NOMO-1 (cell line): ENCODE data around the gene TADA2B.
"Not testable (repeated sequence)": the region's sequence is repeated elsewhere in the genome, so short reads cannot be mapped to it uniquely, and the experiment has no call there.

ENCODE experiments used
- DNase-seq, 2 experiments: peaks; one replicate each; lab custom pipeline; 2025; ENCODE audit not compliant: unreplicated experiment in 2 of 2; lab: John Stamatoyannopoulos, UW

TADA2B gene

DNA sequence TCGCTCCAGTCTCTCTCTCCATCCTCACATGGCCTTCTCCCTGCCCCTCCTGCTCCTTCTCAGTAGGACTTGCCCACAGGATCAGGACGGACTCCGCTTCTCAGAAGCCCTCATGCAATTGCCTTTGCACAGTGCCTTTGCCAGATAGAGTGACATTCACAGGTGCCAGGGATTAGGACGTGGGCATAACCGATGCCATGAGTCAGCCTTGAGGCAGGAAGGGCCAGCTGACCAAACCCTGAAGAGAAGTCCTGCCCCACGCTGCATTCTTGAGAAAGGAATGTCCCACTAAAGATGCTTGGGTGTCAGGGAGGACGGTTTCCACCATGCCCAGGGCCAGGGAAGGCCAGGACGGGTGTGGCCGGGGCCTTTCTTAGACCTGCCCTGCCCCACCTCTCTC lies 31.3 kb downstream of the TADA2B start:
- DNase-seq = no peak

- no peak for DNase-seq
Observed at GRCh38 chr4:7075962-7076695, 33.0 kb downstream of the TADA2B start.

DNA sequence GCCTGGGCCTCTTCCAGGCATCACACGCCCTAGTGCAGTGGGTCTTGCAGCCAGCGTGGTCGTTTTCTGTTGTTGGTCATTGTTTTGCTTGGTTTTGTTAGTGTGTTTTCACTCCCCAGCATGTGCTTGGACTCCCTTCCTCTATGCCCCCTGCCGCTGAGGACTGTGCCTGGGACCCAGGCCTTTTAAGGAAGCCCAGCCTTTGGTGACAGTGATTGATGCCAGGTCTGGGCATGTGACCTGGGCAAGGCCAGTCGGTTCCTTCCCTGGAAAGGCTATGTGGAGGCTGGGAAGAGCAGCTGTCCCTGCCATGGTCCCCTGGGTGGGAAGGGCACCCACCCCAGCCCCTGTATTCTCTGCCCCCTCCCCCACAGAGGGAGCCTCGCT lies 33.5 kb downstream of the TADA2B start:
- no peak for DNase-seq

- DNase-seq = no peak
Observed at GRCh38 chr4:7077371-7077770, 34.2 kb downstream of the TADA2B start.

GRCh38 chr4:7078025-7078424 lies 34.9 kb downstream of the TADA2B start:
- no peak for DNase-seq

GRCh38 chr4:7079483-7079882 lies 36.3 kb downstream of the TADA2B start:
- not testable (repeated sequence) for DNase-seq

DNA sequence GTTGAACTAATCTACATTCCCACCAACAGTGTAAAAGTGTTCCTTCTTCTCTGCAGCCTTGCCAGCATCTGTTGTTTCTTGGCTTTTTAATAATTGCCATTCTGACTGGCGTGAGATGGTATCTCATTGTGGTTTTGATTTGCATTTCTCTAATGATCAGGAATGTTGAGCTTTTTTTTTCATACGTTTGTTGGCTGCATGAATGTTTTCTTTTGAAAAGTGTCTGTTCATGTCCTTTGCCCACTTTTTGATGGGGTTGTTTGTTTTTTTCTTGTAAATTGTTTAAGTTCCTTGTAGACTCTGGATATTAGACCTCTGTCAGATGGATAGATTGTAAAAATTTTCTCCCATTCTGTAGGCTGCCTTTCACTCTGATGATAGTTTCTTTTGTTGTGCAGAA lies 36.7 kb downstream of the TADA2B start:
- DNase-seq = not testable (repeated sequence)

- no peak for DNase-seq
Observed at GRCh38 chr4:7083597-7084563, 40.7 kb downstream of the TADA2B start.

- not testable (repeated sequence) for DNase-seq
Observed at GRCh38 chr4:7084564-7084961, 41.4 kb downstream of the TADA2B start.

- no peak for DNase-seq
Observed at GRCh38 chr4:7086384-7086783, 43.2 kb downstream of the TADA2B start.

GRCh38 chr4:7087036-7087435 lies 43.9 kb downstream of the TADA2B start:
- DNase-seq = no peak

GRCh38 chr4:7089213-7089986 lies 46.2 kb downstream of the TADA2B start:
- DNase-seq = no peak

- no peak for DNase-seq
Observed at GRCh38 chr4:7092026-7092425, 48.9 kb downstream of the TADA2B start.

DNA sequence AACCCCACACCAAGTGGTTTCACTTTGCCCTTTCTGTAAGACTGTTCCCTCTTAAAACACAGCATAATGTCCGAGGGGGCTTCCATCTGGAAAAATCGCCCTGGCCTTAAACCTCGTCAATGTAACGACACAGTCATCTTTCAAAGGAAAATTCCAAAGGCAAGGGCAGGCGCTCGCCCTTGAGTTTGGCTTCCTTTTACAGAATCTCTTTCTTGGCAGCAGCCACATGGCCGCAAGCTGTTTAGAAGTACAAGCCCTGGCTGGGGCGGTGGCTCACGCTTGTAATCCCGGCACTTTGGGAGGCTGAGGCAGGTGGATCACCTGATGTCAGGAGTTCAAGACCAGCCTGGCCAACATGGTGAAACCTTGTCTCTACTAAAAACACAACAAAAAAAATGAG lies 51.7 kb downstream of the TADA2B start:
- DNase-seq = no peak

DNA sequence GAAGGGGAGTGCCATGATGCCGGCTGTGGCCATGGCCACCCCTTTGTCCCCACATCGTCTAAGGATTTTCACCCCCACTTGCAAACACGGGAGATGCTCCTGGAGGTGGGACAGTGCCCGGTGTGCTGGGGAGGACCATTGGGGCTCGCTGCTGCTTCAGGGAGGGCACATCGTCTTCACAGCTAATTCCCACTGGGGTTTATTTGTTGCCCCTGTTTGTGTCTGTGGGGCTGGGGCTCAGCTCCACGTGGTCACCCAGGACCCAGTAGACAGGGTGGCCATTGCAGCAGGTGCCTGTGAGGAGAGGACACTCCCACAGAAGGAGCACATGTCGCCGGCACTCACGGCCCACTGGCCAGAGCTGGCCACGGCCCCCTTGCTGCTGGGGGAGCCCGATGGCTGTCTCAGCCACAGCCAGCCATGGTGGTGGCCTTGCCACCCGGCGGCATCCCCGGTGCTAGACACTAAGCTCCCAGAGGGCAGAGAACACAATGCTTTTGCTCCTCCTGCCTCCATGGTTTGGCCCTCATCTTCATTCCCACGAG lies 52.5 kb downstream of the TADA2B start:
- no peak for DNase-seq

DNA sequence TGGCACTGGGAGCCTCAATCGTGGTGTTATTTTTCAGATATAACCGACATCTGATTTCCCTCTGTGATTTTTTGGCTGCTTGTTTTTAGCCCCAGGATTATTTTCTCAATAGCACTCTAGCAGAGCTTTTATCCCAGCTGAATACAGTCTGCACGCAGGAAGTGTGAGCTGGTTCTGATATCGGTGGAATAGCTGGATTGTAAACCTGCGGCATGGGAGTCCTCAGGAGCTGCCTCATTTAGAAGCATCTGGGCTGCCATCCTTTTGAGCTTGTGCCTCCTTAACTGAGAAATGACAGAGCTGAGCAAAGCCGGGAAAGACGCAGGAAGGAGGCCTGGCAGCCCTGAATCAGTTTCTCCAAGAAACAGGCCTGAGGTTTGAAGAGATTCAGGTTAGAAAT lies 53.1 kb downstream of the TADA2B start:
- DNase-seq = no peak

GRCh38 chr4:7101692-7102515 lies 58.7 kb downstream of the TADA2B start:
- peak; percentile 83 for DNase-seq

- DNase-seq = not testable (repeated sequence)
Observed at GRCh38 chr4:7102516-7102909, 59.3 kb downstream of the TADA2B start.

DNA sequence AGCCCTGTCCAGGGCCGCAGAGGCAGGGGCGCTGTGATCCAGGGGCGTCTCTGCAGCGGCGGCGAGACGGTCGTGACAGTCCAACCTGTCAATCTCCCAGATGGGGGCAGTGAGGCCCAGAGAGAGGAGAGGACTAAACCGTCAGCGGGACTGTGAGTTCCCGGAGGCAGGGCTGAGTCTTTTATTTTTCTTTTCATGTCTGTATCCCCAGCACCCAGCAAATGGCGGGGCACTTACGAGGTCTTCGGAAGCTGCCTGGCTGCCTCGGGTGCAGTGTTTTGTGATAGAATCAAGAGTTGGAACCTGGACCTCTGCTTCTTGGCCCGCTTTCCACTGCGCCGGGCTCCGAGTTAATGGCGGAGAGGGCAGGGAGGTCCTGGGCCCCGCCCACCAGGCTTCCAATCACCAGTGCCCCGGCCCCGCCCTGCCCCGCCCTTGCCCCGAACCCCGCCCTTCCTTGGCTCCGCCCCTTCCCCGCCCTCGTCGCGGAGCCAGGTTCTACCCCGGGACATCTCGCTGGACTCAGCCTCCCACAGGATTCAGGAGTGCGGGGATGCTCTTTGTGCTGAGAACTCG lies 59.9 kb downstream of the TADA2B start:
- peak; percentile 68 to 81 for DNase-seq
